HG02970 (cell line): ENCODE data around the gene MPC2.
"Not testable (repeated sequence)": the region's sequence is repeated elsewhere in the genome, so short reads cannot be mapped to it uniquely, and the experiment has no call there.

ENCODE experiments used
- ATAC-seq: cut with Tn5 transposase; IDR thresholded peaks from one replicate; pipeline ENCODE4 v1.9.1; 2021; ENCODE audit warnings: mild to moderate bottlenecking, moderate library complexity, moderate number of reproducible peaks; ENCODE audit not compliant: unreplicated experiment, low FRiP score

MPC2 gene

DNA sequence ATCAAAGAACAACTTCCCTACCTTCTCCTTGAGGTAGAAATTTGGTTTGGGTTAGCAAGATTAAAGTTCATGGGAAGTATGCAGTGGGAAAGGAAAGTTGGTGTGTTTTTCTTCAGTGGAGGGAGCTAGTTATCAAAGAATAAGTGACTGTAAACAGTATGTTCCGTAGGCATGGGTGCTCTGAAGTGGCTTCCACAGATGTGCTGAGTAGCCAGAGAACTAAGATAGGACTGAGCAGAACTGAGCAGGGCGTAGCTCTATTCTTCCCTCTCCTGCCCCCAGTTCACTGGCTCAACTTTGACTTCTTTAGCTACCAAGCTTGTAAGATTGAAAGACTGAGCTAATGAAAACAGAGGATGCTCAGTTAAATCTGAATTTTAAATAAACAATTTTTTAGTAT is 26.3 kb downstream of the MPC2 start:
- ATAC-seq = no peak

DNA sequence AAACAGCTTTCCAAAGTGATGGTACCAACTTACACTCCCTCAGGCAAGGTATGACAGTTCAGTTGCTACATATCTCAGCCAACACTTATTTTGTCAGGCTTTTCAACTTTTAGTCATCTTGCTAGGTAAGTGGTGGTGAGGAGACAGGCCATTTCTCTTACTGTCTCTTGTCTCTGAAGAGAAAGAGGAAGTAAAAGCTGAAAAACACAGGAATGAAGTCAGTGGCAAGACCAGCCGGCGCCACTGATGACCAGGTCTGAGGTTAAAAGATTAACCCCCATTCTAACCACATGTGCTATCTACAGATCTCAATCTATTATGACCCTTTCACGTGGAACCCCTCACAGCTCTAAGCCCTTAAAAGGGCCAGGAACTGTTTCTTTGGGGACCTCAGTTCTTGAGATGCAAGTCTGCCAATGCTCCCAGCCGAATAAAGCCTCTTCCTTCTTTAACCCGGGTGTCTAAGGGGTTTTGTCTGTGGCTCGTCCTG is 27.1 kb downstream of the MPC2 start:
- ATAC-seq = no peak

DNA sequence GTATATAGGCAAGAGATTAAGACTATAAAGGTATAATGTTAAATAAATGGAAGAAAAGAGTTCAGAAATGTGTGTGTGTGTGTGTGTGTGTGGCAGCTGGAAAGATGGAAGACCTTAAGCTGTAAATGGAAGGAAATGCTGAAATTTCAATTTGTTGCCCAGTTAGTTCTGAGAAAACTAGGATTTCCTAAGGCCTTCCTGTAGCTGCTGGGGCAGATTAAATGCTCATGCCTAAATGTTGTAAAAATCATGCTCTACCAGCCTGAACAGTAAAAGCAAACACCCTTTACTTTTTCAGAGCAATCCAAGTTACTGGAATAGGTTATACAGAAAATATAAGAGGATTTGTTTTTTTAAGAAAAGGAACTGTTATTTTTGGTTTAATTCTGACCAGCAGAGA is 31.2 kb downstream of the MPC2 start:
- ATAC-seq = no peak

DNA sequence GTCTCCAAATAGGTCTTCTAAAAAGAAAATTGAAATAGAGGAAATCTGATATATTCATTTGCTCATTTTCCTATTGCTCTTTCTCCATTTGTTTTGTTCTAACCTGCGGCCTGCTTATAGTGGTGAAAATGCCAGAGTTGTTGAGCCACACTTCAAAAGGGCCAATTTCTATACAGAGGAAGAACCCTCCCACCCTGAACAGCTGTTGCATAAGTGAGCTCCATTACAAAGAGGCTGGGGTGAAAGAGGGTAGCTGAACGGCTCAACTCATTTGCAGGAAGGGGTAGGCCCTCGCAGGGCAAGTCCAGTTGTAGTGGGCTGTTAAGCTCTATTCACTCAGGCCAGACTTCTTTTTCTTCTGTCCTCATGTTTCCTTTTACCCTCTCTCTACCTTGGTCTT is 31.7 kb downstream of the MPC2 start:
- no peak for ATAC-seq

DNA sequence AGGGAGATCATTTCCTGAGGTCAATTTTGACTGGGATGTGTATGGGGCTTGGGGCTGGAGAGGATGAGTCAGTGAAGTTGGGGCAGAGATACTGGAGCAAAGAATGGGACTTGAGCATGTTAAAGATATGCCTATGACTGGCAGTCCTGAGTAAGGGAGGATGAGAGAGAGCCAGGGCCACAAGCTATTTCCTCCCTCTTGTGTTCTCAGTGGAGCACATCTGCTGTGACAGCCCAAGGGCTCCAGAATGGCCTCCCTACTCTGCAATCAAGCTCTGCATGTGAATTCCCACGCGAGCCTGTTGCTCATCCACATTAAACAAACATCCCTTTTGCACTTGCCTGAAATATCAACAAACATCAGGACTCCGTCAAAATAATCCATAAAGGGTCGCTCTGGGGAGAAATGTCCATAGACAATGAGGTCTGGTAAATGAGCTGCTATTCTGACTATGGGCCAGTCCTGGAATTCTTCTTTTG is 32.2 kb downstream of the MPC2 start:
- no peak for ATAC-seq

DNA sequence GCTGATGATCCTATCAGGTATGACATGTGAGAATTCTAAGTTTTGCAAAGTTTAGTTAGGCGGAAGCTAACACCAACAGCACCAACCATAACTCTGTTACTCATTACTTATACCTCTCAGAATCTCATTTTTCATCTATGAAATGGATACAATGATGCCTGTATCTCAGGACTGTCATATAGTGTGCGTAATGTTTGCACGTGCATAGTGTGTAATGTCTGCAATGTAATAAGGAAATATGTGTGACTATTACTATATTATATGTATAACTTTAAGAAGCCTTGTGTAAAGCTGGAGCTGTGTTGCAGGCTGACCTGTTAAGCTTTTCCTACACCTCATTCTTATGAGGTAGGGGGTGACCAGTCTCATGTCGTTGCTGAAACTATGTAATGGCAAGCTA is 36.0 kb downstream of the MPC2 start:
- ATAC-seq = no peak

DNA sequence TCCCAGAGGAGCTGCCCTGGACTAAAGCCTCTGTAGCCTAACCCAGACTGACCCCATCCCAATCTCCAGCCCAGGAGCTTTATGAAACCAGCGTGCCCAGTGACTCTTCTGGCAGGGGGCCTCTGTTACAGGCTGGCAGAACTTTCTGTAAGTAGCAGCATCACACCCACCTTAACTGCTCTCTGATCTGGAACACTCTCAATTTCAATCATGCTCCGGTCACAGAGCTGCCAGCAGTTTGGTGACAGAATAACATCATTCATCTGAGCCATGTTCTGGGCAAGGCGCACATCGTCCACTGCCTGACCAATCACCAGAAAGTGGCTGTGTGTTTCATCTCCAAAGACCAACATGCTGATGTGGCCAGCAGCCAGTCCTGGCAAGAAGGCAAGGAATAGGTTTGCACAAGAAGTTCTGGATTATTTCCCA is 37.6 kb downstream of the MPC2 start:
- ATAC-seq = no peak

DNA sequence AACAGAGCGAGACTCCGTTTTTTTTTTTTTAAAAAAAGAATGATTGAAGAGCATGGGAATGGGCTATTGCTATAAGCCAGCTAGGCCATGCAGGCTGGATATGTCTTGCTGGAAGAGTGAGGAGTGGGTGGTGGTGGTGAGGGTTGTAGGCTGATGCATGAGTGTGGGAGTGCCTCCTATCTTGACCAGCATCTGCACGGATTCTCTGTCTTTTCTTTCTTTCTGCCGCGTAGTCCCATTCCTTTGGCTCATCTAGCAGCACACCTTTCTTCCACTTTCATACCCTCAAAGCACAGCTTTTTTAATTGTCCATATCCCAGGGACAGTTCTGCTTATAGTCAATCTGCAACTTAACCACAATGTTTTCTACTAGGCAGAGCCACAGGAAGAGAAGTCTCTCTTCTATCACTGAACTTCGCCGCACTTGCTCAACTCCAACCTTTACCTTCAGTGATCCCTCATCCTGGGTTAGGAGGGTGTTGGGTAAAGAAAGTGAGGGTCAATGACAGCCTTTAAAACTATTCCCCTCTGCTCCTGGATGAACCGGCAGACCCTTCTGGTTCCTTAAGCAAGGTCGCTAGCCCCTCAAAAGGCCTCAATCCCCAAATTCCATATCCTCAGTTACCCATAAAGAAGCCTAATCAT is 38.2 kb downstream of the MPC2 start:
- ATAC-seq = no peak

DNA sequence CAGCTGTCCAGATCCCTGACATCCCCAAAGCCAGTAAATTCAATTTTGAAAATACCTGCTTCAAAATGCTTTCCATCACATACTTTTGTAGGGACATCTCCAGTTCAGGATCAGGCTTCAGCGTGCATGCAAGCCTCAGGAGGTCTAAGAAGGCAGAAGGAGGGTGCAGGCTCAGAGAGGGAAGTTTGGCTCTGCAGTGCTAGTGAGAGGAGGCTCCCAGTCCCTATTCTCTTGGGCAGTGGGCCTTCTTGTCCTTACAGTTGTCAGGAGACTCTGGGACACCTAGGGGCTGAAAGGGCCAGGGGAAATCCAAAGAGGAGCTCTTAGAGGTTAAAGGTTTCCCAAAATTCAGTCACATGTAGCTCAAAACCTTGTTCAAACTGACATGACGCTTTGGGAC is 43.1 kb downstream of the MPC2 start:
- ATAC-seq = no peak

DNA sequence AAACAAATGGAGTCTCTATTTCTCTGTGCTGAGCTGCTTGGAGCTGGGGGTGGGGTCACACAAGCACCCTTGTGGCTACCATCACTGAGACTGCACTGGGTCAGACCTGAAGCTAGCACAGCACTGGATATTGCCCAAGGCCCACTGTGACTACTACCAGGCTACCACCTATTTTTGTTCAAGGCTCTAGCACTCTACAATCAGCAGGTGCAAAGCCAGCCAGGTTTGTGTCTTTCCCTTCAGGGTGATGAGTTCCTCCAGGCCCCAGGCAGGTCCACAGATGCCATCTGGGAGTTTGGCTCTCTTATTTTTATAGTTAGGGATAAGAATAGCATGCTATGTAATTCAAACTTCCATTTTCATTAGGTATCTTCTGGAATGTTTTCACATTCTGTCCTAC is 46.5 kb downstream of the MPC2 start:
- no peak for ATAC-seq

DNA sequence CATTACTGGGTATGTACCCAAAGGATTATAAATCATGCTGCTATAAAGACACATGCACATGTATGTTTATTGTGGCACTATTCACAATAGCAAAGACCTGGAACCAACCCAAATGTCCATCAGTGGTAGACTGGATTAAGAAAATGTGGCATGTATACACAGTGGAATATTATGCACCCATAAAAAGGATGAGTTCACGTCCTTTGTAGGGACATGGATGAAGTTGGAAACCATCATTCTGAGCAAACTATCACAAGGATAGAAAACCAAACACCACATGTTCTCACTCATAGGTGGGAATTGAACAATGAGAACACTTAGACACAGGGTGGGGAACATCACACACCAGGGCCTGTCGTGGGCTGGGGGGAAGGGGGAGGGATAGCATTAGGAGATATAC is 49.7 kb downstream of the MPC2 start:
- ATAC-seq = not testable (repeated sequence)

DNA sequence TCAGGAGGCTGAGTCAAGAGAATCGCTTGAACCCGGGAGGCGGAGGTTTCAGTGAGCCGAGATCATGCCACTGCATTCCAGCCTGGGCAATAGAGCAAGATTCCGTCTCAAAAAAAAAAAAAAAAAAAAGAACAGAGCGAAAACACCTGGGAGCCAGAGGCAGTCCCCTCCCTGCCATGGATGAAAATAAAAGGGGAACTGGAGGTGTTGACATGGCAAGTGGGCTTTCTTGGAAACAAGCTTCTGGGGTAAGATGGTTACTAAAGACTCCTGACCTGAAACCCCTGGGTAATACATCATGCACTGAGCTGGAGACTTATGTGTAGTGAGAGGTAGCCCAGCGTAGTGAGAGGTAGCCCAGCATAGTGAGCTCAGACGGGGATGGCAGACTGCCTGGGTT is 54.5 kb downstream of the MPC2 start:
- no peak for ATAC-seq

DNA sequence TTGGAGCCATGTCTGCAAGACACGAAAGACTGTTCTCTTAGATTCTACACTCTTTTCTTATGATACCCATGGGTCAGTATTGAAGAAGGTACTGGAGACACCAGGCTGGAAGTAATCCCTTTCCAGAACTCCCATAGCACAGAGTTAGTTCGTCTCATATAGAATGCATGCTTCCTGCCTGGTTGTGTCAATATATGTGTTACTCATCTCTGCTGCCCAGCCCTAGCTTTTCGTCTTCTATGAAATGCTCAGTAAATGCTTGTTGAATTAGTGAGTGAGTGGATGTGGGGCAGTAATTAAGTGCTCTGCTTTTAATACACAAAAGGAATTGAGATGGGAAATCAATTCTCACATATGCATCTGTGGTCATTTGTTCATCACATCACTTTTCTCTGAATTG is 55.1 kb downstream of the MPC2 start:
- no peak for ATAC-seq

DNA sequence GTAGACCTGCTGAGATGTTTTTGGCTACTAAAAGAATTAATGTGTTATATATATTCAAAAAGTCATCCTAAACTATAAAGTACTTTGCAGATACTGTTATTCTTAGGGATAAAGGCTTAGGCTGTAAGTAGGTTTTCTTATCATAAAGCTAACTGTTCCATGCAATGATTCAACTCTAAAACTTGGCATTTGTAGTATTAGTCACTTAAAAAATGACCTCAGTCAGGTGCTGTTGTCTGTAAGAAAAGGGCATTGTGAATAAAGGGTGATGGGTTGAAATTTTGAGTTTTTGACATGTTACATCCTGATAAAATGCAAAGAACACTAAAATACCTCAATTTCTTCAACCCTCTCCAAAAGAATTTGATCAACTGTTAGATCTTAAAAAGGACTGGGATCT is 55.8 kb downstream of the MPC2 start:
- ATAC-seq = no peak

DNA sequence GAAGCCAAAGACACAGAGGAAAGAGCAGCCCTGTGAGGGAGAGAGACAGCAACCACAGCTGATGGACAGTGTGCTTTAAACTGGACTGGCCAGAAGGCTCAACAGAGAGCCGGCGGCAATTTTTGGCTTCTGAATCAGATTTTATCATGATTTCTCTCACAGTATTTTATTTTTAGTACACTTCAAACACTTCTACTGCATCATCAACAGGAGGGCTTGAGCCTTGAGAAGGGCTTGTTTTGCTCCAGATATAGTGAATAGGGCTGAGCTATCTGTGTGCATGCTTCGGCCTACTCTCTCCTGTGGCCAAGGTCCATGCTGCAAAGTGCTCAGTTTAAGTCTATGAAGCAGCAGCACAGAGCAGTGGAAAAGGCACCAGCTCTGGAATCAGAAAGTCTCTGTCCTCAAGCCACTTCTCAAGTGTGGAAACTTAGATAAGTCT is 56.3 kb downstream of the MPC2 start:
- ATAC-seq = no peak

DNA sequence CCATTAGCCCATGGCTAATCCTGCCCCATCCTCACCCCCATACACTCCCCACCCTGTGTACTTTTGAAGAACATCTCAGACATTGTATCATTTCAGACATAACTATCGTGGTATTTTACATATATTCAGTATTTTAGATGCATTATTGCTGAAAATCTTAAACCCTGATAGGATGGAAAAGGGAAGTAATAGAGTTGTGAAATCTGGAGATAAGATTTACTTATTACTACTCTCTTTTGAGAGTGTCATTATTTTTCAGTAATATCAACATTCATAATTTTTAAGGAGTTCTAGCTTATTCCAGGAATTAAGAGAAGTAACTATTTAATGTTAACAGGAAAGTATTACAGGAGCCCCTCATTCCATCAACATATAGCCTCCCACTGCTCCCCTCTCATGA is 57.4 kb downstream of the MPC2 start:
- ATAC-seq = no peak

DNA sequence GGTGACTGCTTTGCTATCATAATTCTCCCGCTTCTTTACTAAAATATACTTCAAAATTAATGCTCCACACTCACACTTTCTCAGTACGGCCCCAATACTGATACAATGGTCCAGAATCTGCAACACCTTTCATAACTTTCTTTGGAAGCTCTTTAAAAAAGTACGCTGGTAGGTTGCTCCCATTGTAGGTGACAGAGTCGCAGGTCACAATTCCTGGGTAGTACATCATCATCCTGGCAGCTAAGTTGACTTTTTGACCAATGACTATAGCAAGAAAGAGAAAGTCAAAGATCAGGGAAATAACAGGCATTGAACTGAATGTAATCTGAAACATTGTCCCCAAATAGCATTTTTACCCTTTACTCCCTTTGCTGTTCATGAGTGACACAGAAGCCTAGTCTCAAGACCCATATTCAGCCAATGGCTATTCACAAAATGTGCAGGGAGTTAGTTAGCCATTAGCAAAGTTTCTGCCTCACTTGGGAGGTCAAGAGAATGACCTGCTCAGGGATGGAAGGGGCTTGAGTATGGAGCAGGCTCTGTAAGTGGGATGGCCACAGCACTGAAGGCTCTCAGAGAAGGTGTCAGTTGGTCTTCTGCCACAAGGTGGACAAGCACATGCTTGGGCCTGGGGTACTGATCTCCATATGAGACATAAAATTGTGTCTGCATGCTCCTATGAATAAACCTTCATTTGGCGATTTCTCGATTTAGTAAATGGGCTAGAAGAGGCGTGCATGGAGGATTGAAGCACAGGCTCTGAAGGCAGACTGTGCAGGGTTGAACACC is 58.3 kb downstream of the MPC2 start:
- no peak for ATAC-seq

DNA sequence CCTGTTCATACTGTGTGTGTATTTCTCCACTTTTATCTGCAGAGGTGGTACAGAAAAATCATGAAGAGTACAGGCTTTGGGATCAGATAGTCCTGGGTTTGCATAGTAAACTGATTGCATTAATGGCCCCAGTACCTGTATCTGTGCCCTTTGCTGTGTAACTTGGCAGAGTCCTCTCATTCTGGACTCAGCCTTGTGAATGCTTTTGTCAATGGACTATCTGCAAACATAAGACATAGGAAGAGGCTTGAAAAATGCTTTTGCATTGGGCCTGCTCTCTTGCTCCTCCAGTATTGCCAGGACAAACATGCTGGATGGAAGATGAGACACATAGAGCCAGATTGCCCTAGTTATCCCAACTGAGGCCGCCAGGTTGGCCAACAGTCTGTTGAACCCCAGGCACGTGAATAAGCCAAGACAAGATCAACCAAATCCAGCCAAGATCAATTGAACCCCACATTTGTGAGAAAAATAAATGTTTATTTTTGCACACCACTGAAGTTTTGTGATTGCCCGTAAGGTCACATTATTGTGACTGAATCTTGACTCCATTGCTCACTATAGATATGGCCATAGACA is 60.2 kb downstream of the MPC2 start:
- no peak for ATAC-seq

DNA sequence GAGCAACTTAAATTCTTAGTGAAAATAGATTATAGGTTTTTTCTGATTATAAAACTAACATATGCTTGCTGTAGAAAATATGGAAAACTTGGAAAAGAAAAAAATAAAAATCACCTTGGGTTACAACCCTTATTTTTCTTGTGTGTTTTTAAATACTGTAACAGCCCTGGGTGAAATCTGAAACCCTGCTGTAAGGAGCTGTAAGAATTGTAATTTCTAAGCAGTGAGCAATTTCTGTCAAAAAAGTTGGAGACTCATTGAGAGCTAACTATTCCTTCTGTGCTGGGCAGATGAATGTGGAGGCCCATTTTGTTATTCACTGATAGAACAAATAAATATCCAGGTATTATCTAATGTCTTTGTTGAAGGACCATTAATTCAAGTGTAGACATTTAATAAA is 65.5 kb downstream of the MPC2 start:
- no peak for ATAC-seq

DNA sequence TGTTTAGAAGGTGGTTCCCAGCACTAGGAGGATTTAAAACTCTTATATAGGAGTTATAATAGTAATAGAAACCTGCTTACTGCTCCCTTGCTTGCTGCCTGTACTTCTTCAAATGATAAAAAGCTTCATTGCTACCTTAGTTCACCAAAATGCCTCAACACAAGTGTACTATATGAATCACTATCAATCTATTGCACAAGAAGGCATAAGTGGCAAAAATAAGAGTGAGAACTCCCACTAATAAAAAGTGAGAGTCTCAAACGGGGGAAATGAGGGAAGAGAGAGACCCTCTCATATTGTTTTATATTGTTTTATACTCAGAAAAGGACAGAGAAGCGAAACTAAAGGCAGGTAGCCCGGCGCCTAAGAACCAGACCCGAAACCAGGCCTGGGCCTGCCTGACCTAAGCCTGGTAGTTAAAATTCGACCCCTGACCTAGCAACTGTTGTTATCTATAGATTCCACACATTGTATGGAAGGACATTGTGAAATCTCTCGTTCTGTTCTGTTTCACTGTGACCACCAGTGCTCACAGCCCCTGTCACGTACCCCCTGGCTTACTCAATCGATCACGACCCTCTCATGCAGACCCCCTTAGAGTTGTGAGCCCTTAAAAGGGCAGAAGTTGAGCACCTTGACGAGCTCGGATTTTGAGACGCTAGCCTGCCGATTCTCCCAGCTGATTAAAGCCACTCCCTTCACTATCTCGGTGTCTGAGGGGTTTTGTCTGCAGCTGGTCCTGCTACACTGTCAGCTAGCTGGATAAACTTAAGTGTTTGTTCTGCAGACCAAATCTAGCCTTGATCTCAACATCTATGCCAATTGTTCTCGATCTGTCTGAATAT is 67.5 kb downstream of the MPC2 start:
- ATAC-seq = not testable (repeated sequence)
